WI38 (cell line): ENCODE measurements around the gene ERBB4.

Source experiments
- H3K4me3 ChIP-seq: 2 replicates; pipeline ENCODE4 v1.5.1; 2011; ENCODE audit warnings: low read depth, mild to moderate bottlenecking, control low read depth, low read length
- CTCF ChIP-seq: IDR thresholded peaks from 2 replicates; pipeline ENCODE4 v1.5.1; 2012; ENCODE audit warnings: low read depth, mild to moderate bottlenecking, control low read depth, low read length

ERBB4 gene

GRCh38 chr2:211453311-211453887 lies 1085.2 kb downstream of the ERBB4 start:
- H3K4me3 ChIP-seq: no peak overlapping the region
- TF ChIP-seq CTCF: no peak

- TF ChIP-seq CTCF: no peak
- no peak overlapping the region for H3K4me3 ChIP-seq
Observed at GRCh38 chr2:211451642-211452041, 1087.0 kb downstream of the ERBB4 start.

GRCh38 chr2:211449819-211450218 lies 1088.8 kb downstream of the ERBB4 start:
- H3K4me3 ChIP-seq: no peak overlapping the region
- TF ChIP-seq CTCF: no peak

- no peak for TF ChIP-seq CTCF
- no peak overlapping the region for H3K4me3 ChIP-seq
Observed at GRCh38 chr2:211447548-211447947, 1091.1 kb downstream of the ERBB4 start.

- TF ChIP-seq CTCF: no peak
- no peak overlapping the region for H3K4me3 ChIP-seq
Observed at GRCh38 chr2:211440107-211440506, 1098.5 kb downstream of the ERBB4 start.

GRCh38 chr2:211439011-211439410 lies 1099.6 kb downstream of the ERBB4 start:
- no peak for TF ChIP-seq CTCF
- H3K4me3 ChIP-seq: no peak overlapping the region

- no peak for TF ChIP-seq CTCF
- H3K4me3 ChIP-seq: no peak overlapping the region
Observed at GRCh38 chr2:211437396-211437795, 1101.2 kb downstream of the ERBB4 start.
